ENCODE results near the gene PHLDB2. TPM values are rescaled to one million over a fixed set of nuclear protein-coding genes. Genes with fewer than 3 reads are reported as not detected.

PHLDB2 gene
- total and polyA plus RNA-seq, 10 of the 15 experiments (the other 5 are each of a cell fraction or from before 2014, with no cell fraction given), result 0.03 to 0.67 (median 0.40) TPM

- Histone ChIP-seq H3K79me2 (ENCODE audit: control insufficient read depth, insufficient read depth, low read length) (no peaks in the 10 kb centered on the region), H3K9ac (ENCODE audit: control insufficient read depth, insufficient read depth, low read length) (no peak overlapping the region), H3K4me2 (ENCODE audit: control insufficient read depth, insufficient read depth) (no peak overlapping the region), H3K4me3 (peak overlapping the region; percentile 64; the same call in 1 of the 2 replicates), H3K4me1 (ENCODE audit: control insufficient read depth, insufficient read depth, low read length) (peaks cover 5% of the 10 kb centered on the region), H2AFZ (ENCODE audit: control insufficient read depth, low read depth, low read length) (no peak overlapping the region), H4K20me1 (ENCODE audit: control insufficient read depth, insufficient read depth) (no peaks in the 10 kb centered on the region), H3K27me3 (replicated peaks in 1 of 2; ENCODE audit: control insufficient read depth in 2 of 2, insufficient read depth in 2 of 2, low read length in 1 of 2) (peaks cover 2 to 13% of the 10 kb centered on the region in 2 experiments), H3K36me3 (ENCODE audit: control insufficient read depth in 2 of 2, insufficient read depth in 2 of 2, low read length in 1 of 2) (no peaks in the 10 kb centered on the region), H3K9me3 (replicated peaks; ENCODE audit: control insufficient read depth, insufficient read depth, low read length) (no peaks in the 10 kb centered on the region), H3K27ac (ENCODE audit: control insufficient read depth, insufficient read depth) (no peak overlapping the region)
- FAIRE-seq, result no peak
- CTCF ChIA-PET, result interaction anchor here (0.7 to 11.1 kb wide), 11 partner anchors 41 to 167 kb away, joined by 3 to 157 read pairs (median 3); no protein-coding TSS in a partner anchor
- SMC1A ChIA-PET (ENCODE audit: uncharacterized antibody, unreplicated experiment), result interaction anchor here (0.9 to 7.6 kb wide), 11 partner anchors 11 to 165 kb away, joined by 3 to 120 read pairs (median 3); no protein-coding TSS in a partner anchor
- in situ Hi-C loops (cut with MboI) (no loop called here), intact Hi-C loops (cut with micrococcal nuclease; ENCODE audit: unreplicated experiment) (no loop called here)
- 66% methylated on average over 10 of the region's 10 CpGs for WGBS (ENCODE audit: insufficient coverage, insufficient replicate concordance, low lambda C conversion rate, missing lambda C conversion rate)
- RAD21 ChIA-PET (ENCODE audit: unreplicated experiment), result interaction anchor here (0.8 to 5.1 kb wide), 8 partner anchors 76 to 155 kb away, joined by 3 to 76 read pairs (median 9); no protein-coding TSS in a partner anchor
- no peak for DNase-seq (ENCODE audit: low read depth, low spot score)
- BruUV-seq (replicated peaks), result no TSS peak
- no peak for ATAC-seq
- POLR2A ChIA-PET, result interaction anchor here (1.4 kb wide), 1 partner anchor 97 kb away, joined by 4 read pairs; no protein-coding TSS in a partner anchor
- no peak for TF ChIP-seq EGR1 (IDR thresholded peaks at IDR 0.05; ENCODE audit: borderline replicate concordance in 1 of 2, low read depth in 2 of 2, low read length in 2 of 2)
- no peak for TF ChIP-seq BMI1 (IDR thresholded peaks at IDR 0.05; ENCODE audit: borderline replicate concordance)
- TF ChIP-seq STAT3 (IDR thresholded peaks at IDR 0.05; ENCODE audit: low read depth, low read length), result no peak
- no peak for TF ChIP-seq BCL11A (IDR thresholded peaks at IDR 0.05; ENCODE audit: low read depth, low read length)
- TF ChIP-seq ELK1 (IDR thresholded peaks at IDR 0.05; ENCODE audit: low read depth, low read length), result no peak
- TF ChIP-seq FOXK2 (IDR thresholded peaks at IDR 0.05), result no peak
- no peak for TF ChIP-seq E2F4 (IDR thresholded peaks at IDR 0.05; ENCODE audit: low read depth, low read length)
- TF ChIP-seq TCF12 (IDR thresholded peaks at IDR 0.05; ENCODE audit: low read depth, low read length), result no peak
- no peak for TF ChIP-seq RFX5 (IDR thresholded peaks at IDR 0.05; ENCODE audit: low read depth, low read length)
- TF ChIP-seq EP300 (IDR thresholded peaks at IDR 0.05; ENCODE audit: borderline replicate concordance in 1 of 2, control insufficient read depth in 1 of 2, low read depth in 2 of 2, low read length in 2 of 2), result no peak
- TF ChIP-seq MTA3 (IDR thresholded peaks at IDR 0.05; ENCODE audit: borderline replicate concordance, low read length), result no peak
- no peak for TF ChIP-seq ZNF592 (IDR thresholded peaks at IDR 0.05)
- TF ChIP-seq MAX (IDR thresholded peaks at IDR 0.05; ENCODE audit: low read depth, low read length), result no peak
- TF ChIP-seq NFYB (IDR thresholded peaks at IDR 0.05; ENCODE audit: insufficient read depth, low read depth, low read length), result no peak
- no peak for TF ChIP-seq CREB1 (IDR thresholded peaks at IDR 0.05; ENCODE audit: low read depth)
- no peak for TF ChIP-seq RAD21 (IDR thresholded peaks at IDR 0.05; ENCODE audit: insufficient read depth, low read depth, low read length)
- no peak for TF ChIP-seq RBBP5 (conservative IDR thresholded peaks at IDR 0.05)
- TF ChIP-seq IRF4 (IDR thresholded peaks at IDR 0.05; ENCODE audit: low read depth, low read length), result no peak
- TF ChIP-seq TCF7 (IDR thresholded peaks at IDR 0.05; ENCODE audit: borderline replicate concordance), result no peak
- TF ChIP-seq POU2F2 (IDR thresholded peaks at IDR 0.05; ENCODE audit: borderline replicate concordance, low read depth, low read length), result no peak
Observed at GRCh38 chr3:111858642-111859041, 423 bp upstream of the PHLDB2 start.
